ENCODE data around the gene ATP8A2.
"Not testable (repeated sequence)": the region's sequence is repeated elsewhere in the genome, so short reads cannot be mapped to it uniquely, and the experiment has no call there.

DNA sequence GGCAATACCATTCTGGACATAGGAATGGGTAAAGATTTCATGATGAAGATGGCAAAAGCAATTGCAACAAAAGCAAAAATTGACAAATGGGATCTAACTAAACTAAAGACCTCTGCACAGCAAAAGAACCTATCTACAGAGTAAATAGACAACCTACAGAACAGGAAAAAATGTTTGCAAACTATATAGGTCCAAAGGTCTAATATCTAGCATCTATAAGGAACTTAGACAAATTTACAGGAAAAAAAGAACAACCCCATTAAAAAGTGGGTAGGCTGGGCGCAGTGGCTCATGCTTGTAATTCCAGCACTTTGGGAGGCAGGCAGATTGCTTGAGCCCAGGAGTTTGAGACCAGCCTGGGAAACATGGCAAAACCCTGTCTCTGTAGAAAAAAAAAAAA, 418.4 kb downstream of the ATP8A2 start:
- not testable (repeated sequence) for TF ChIP-seq ZNF274 (IDR thresholded peaks at IDR 0.05; ENCODE audit: low read depth, low read length); SUZ12 (IDR thresholded peaks at IDR 0.05; ENCODE audit: extremely low read depth, insufficient read depth, insufficient read length)

All from NT2/D1 (cell line).